SHP77 treated with DMSO at 0.1 percent for 48 hours (cell line): ENCODE measurements around the gene CTNND2.

Experiments
- DNase-seq: peaks from one replicate; lab custom pipeline; 2025; lab: John Stamatoyannopoulos, UW

CTNND2 gene

DNA sequence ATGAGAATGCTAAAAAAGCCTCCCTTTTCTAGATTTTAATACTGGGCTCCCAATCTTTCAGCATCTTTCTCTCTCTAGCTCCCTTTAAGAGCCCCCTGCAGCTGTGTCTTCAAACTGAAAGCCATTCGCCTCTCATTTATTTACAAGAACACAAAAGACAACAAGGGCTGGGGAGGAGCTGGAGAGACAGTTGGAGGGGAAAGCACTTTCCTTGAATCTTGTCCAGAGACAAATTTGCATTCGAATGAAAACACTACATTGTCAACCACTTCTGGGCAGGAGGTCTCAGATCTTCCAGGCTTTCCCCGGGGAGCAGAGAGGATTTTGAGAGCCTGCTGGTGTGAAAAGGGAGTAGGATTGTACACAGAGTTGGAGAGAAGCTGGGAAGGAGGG is 518.3 kb downstream of the CTNND2 start:
- no peak for DNase-seq

DNA sequence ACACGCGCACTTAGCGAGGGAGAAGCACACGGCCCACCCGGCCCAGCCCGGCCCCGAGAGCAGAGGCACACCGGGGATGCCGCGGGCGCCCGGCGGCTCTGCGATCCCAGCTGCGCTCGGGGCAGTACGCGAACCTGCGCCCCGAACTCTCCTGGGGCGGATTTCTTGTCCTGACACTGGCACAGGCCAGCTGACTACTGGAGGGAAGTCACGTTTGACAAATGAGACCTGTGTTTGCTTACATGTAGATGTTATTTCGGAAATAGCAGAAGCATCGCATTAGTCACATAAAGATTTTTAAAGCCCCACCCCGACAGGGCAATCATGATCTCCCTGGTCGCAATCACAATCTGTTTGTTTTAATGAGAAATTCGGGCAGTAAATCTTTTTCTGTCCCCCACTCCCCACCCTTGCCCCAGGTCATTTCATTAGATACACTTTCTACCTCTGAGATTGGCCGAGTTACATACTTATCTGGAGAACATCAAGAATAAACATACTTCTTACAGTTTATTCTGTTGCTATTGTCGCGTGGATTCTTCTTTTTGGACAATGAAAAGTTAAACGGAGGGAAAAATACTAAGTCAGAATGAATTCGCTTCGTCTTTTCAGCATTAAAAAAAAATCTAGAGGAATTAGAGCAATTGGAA is 518.9 kb downstream of the CTNND2 start:
- no peak for DNase-seq

DNA sequence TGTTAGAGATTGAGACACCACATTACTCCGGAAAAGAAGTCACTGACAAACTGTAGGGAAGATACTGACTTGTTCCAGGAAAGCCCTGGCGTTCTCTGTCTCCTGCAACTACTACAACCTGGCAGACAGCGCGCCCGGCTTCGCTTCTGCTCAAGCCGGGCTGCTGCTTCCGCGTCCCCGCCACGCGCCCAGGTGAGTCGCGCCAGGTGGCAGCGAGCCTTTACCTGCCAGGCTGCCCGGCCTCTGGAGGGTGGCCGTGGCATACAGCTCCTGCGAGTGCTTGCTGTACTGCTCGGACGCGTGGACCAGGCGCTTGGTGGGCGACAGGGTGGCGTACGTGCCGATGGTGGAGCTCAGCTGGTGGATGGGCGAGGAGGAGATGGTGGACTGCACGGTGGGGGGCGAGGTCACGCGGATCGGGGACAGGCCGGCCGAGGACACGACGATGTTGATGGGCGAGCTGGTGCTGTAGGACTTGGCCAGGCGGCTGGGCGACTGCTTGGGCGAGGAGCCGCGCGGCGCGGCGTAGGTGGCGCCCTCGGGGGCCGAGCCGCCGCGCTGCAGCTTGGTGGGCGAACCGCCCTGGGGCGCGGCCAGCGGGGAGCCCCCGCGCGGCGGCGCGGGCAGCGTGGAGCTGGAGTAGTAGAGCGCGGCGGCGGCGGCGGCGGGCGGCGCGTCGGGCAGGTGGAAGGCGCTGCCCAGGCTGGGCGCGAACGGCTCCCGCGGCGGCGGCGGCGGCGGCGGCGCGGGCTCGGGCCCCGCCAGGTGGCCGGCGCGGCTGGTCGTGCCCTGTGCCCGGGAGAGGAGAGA is 519.6 kb downstream of the CTNND2 start:
- no peak for DNase-seq

DNA sequence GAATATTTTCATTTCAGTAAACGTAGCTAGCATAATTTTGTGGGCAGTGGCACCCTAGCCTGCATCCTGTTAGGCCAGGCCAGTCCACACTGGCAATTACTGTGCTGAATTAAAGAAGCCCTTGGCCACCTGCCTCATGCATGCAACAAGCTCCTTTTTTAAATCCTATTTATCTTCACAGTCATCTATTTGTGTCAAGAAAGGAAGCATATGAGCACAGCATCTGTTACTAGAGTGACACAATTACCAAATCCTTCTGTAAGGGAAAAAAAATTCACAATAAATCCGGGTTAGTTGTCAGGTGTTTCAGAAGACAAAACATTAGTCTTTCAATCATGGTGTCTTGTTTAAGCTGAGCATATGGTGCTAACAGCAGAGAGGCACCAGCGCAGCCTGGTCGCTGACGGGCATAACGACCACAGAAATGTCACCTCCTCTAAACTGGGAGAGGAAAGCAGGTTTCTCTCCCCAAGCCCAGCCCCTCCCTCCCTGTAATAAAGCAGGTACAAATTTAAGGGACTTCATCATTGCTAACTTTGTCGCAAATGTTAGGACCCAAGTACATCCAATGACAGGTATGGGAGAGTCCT is 520.6 kb downstream of the CTNND2 start:
- DNase-seq = no peak

DNA sequence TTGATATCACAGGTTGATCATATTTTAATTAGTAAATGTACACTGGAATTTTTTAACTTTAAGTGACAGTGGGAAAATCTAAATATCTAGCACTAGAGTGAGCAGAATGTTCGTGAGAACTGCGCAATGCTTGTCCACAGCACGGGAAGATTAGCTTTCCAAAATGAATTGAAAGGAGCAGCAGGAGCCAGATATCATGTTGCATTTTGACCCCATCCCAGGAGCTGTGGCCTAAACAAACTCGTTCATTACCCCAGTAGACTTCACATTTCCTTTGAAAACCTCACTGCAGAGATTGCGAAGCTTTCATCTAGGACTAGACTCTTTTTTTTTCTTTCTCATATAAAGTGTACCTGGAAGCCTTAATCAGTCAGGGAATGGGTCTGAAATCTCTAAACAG is 525.8 kb downstream of the CTNND2 start:
- DNase-seq = no peak

DNA sequence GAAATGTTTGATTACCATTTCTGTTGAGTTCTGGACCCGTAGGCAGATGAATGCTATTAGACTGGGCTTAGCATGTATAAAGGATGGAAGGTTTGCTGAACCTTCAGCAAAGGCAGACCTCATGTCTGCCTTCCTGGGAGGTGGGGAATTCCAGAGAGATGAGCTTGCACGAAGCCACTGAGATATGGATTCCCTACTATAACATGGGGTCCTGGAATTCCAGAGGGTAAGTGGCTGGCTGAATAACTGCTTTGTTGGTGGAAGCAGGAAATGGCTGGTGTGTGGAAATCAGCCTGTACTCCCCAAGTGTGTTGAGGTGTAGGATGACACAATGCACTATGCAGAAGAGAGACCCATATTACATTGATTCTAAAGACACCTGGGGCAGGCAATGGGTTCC is 526.4 kb downstream of the CTNND2 start:
- DNase-seq = no peak

DNA sequence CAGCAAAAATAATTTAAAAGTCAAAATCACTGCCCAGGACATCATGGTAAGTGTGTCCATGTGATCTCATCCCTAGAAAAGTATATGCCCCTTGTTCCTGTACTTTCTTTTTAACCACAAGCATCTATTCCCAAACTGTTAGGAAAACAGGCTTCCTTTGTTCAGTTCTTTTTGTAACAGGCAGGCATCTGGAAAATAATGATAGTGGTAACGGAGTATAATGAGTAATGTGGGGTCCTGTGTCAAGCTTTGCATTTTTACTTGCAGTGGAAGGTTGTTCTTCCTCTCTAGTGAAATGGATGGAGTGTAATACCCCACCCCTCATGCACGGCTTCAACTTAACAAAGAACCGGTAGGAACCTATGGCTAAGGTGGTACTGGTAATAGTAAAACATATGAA is 532.1 kb downstream of the CTNND2 start:
- DNase-seq = no peak

DNA sequence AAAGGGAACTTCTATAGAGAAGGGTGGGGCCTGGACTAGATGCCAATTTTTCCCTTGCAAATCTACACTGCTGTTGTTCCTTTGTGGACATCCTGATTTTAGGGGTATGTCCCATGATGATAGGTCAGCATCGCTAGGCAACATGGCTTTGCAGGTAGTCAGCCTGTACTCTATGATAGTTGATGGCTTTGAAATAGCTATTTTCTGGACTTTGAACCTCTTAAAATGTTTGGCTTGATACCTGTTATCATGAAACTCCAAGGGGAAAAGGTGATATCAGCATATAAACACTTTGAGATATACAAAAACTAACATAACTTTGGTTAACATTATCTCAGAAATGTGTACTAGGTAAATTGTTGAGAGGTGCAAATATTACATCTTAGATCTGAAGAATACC is 533.2 kb downstream of the CTNND2 start:
- DNase-seq = no peak

DNA sequence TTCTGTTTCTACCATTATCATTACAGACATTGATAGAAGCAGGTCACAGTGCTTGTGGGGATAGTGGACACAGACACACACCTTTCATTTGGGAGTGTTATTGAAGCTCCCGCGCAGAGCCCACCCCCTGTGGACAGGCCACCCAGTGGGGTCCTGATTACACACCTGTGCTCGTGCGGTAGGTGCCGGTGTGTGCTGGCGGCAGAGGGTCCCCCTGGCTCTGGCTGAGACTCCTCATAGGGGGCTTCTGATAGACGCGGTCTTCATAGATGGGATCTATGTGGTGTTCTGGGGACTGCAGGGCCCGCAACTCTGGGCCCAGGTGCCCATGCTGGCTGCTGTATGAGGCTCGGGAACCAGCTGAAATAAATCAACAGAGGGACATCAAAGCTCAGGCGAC is 539.7 kb downstream of the CTNND2 start:
- no peak for DNase-seq

DNA sequence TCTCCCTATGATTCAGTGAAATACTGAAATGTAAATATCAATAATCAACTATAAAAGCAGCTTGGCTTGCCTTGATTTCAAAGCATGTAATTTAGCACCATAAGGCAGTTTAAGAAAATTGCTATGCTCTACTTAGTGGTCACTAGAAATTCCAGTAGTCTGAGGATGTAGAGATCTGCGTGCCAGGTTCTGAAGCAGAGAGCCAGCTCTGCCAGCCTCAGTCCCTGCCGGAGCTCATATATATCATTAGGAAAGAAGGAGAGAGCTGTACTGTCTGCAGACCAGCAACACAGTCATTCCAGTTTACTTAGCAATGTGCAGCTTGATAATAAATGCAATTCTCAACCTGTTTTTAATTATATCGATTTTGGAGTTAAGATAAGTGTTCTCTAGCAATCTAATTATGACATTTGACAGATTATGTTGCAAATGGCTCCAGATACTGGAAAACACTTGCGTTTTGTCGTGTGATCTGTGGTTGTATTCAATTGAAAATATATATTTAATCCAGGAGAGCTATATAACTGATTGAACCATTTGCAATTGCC is 540.5 kb downstream of the CTNND2 start:
- DNase-seq = no peak

DNA sequence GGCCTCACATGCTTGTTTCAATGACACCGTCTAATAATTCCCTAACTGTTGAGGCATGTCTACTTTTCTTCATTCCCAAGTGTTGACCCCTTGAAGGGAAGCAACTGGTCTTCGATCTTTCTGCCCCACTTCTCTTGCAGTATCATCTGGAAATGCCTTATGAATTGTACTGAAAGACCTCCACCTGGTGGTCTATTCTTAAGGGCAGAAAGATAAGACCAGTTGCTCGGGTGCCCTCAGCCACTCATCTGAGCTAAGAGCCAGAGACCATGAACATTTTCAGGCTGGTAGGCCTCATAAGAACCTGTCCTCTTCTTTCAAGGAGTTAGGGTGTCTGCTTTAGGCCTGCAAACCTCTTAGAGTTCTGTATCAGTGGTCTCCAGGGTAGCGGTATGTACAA is 542.5 kb downstream of the CTNND2 start:
- DNase-seq = no peak

DNA sequence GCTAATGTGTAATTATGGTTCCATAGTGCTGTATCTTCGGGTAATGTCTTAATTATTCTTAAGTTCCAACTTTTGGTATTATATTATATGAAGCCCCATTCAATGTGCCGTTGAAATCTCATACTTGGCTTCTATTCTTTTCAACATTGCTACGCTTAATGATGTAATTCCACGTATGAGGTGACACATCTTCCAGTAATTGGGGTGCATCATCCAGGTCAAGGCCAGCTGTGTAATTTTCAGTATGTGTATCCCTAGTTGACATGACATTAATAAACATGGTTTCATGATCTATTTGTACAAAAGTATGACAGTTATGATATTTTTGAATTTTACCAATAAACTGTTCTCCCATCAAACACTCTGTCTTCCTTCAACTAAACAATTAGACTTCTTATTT is 546.3 kb downstream of the CTNND2 start:
- DNase-seq = no peak

DNA sequence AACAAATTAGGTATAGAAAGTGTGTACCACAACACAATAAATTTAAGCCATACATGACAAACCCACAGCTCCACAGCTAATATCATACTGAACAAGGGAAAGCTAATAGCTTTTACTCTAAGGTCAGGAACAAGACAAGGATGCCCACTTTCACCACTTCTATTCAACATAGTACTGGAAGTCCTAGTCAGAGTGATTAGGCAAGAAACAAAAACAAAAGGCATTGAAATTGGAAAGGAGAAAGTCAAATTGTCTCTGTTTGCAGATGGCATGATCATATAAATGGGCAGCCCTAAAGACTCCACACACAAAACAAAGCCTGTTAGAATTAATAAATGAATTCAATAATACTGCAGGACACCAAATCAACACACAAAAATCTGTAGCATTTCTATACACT is 548.8 kb downstream of the CTNND2 start:
- no peak for DNase-seq

DNA sequence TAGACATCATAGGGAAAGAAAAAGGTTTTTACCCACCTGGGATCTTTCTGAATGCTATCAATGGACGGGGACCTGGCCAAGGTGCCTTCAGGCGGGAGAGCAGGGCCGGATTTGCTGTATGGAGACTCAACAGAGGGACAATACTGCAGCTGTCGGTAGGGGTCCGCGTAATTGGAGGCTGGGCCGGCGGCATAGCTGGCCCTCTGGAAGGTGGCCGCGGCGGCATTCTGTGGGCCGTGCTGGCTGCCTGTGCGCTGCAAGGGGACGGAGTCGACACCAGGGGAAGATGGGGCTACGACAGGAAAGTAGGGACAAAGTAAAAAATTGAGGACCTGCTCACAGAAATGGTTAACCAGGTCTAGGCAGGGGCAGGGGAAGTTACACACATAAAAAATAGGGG is 557.9 kb downstream of the CTNND2 start:
- no peak for DNase-seq

DNA sequence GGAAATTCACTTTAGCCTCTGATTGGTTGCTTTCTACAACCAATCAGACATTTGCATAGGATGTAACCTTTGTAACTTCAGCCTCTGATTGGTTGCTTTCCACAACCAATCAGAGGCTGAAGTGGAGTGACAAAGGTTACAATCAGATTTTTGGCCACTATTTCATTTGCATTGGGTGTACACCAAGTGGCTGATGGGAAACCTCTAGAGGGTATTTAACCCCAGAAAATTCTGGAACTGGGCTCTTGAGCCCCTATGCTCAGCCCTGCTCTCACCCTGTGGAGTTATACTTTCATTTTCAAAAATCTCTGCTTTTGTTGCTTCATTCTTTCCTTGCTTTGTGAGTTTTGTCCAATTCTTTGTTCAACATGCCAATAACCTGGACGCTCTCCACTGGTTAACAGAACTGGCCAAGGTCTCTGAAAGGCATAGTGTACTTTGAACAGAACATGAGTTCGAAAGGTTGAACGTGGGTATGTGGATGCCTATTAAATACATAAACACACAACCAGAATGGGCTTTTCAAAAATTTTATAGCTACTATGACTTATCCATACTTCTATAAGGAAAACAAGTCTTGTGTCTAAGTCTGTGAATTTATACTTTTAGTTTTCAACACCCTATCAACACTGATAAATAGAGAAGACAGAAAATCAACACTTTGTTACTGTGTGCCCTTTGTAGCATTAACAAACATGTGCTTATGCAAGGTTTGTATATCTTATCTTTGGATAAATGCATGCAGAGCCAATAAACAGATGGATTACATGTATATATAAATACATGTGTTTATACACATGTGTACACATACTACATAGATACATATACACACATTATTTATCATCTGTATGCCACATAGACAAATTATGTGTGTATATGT is 568.1 kb downstream of the CTNND2 start:
- DNase-seq = no peak

DNA sequence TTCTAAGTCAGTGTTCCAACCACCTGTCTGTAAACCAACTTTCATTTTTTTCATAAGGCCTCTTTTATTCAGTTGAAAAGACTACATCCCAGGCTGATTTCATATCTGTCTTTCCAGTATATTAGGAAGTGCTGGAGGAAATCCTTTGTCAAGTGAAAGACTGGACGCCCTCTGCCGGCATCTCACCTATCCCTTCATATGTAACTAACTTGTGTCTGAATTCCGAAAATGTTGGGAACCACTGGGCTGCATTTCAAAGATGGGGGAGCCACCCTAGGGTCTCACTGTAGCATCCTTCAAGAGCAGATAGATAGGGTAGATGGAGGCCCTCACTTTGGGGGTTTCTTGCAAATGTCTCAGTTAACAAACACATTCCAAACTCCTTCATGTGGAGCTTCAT is 569.8 kb downstream of the CTNND2 start:
- peak; percentile 9 for DNase-seq

DNA sequence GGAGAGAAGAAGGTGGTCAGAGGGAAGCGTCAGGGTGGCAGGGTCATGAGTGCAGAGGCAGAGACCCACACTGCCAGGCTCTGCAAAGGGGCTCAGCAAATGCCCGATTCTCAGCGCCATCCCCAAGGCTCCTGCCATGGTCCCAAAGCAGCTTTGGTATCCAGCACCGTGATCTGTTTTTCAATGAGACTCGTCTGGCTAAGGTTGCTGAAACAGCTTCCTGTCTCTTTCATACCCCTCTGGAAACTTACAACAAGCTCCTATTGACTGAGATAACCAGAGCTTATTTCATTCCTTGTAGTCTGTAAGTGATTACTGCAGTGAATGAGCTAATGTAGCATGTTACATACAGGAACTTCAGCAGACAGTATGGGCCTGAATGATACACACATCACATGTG is 574.6 kb downstream of the CTNND2 start:
- DNase-seq = no peak

DNA sequence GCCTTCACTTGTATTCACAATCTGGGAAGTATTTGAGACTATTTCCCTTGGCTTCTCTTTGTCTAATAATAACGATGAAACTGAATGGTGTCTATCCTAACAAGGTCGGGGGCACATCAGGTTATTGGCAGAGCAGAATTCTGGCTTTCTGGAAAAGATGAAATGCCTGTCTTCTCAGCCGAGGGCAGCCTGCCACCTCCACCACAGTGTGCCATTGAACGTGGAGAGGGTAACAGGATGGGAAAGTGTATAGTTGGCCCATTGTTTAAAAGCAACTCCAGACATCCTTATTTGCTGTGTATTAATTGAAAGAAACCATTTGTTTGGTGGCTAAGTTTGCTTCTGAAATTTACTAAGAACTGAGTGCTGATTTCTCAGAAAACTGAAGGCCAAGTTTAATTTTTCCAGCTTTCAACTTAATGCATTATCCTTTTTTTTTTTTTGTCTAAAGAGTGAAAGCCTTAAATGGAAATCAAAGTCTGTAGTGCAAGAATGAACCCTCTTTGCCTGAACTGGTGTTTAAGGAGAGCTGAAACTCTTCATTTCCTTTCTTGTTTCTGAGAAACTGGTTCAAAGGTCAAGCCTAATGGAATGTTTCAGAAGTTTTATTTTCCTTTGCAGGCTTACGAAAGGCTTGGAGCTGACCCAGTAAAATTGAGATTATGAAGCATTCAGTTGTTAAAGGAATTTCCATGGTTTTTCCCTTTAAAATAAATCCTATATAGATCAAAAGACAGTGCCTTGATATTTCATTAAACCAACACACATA is 579.5 kb downstream of the CTNND2 start:
- DNase-seq = no peak

DNA sequence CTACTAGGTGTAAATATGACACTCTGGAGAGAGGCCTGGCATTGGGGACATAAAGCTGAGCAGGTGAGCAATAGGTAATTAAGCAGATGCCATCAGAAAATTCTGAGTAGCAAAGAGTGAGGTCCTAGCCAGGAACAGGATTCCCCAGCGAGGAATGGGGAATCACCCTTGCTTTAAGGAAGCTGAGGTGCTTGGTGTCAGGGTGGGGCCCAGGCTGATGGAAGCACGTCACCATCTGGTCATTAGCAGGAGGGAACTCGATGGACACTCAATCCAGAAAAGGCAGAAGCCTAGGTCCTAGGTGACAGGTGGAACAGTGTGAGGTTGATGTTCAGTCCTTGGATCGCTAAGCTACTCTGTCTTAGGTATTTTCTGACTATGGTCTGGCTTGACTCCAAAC is 580.5 kb downstream of the CTNND2 start:
- no peak for DNase-seq

DNA sequence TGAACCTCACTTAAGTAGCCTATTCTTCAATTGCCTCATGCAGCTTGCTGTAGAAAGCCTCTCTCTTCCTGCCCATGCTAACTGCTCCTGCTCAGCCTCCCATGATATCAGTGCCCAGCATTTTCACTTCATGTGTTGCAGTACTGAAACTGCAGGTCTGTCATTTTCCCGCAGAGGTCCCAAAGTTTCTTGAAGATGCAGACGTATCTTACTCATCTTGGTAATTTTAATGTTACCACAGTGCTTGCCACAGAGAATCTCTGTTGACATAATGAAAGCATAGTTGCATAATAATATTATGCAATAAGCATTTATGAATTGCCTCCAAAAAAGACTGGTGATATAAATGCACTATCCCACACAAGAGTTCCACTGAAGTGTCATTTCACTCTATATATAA is 582.1 kb downstream of the CTNND2 start:
- no peak for DNase-seq

DNA sequence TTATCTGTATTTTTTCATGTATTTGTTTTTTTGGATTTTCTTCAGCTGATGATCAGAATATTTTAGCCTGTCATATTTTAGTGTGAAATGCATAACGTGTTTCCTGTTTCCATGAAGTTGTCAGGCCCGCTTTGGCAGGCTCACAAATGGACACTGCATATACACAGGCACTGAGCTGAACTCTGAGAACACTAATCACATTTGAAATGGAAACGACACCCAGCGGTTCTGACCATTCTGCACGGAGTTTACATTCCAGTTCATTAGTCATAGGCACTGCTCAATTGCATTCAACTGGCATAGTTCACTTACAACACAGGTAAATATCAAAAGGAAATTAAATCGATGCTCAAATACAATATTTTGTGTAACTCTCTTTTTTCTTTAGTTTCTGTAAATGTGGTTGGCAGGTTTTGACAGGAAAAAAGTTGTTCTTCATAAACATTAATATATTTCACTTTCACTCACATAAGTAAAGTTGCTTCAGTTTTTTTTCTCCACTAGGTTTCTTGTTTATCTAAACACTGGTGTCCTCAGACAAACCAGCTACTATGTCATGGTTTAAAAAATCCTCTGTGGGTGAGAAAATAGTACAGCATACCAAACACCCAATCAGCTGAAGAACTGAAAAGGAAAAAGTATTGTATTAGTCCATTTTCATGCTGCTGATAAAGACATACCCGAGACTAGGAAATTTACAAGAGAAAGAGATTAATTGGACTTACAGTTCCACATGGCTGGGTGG is 584.2 kb downstream of the CTNND2 start:
- DNase-seq = no peak
